ENCODE results near the gene SERPINB8. TPM values are rescaled to one million over a fixed set of nuclear protein-coding genes. Genes with fewer than 3 reads are reported as not detected.

The SERPINB8 gene
- total and polyA plus RNA-seq, 2 experiments from 2014 or later = 9.3 to 14.7 TPM

- Histone ChIP-seq H3K4me3 (no peak overlapping the region), H2AFZ (peak overlapping the region; percentile 30), H3K9me3 (ENCODE audit: low read depth) (no peaks in the 10 kb centered on the region), H3K9me2 (replicated peaks; ENCODE audit: insufficient read depth) (no peaks in the 10 kb centered on the region), H4K20me1 (ENCODE audit: insufficient read depth, poor library complexity, severe bottlenecking) (no peaks in the 10 kb centered on the region), H3K79me2 (no peaks in the 10 kb centered on the region), H3K36me3 (replicated peaks; ENCODE audit: insufficient read depth, low read depth) (no peaks in the 10 kb centered on the region), H3K27me3 (no peaks in the 10 kb centered on the region), H3K4me2 (peak overlapping the region; percentile 70), H3K4me1 (ENCODE audit: insufficient read depth) (peaks cover 5% of the 10 kb centered on the region), H3K27ac (peak overlapping the region; percentile 46)
- TF ChIP-seq EZH2 (IDR thresholded peaks at IDR 0.05; ENCODE audit: borderline replicate concordance) (no peak), CTCF (IDR thresholded peaks at IDR 0.05; ENCODE audit: poor library complexity) (peak; percentile 90)
- peak; percentile 81 for DNase-seq (ENCODE audit: low spot score)
- WGBS (ENCODE audit: low lambda C conversion rate, missing lambda C conversion rate) = 17% methylated on average over 6 of the region's 6 CpGs
Measured at GRCh38 chr18:63979409-63979920, 9.6 kb downstream of the SERPINB8 start.

- no peak overlapping the region for H3K27ac ChIP-seq
- WGBS (ENCODE audit: low lambda C conversion rate, missing lambda C conversion rate) = 92% methylated on average over 7 of the region's 7 CpGs
Measured at GRCh38 chr18:63980027-63980426, 10.1 kb downstream of the SERPINB8 start.

GRCh38 chr18:63980896-63981460 lies 11.1 kb downstream of the SERPINB8 start:
- WGBS (ENCODE audit: low lambda C conversion rate, missing lambda C conversion rate) = 95% methylated on average over 6 of the region's 6 CpGs
- no peak for DNase-seq (ENCODE audit: low spot score)
- no peaks in the 10 kb centered on the region for H3K79me2 ChIP-seq
- no peaks in the 10 kb centered on the region for H3K36me3 ChIP-seq (replicated peaks; ENCODE audit: insufficient read depth, low read depth)
- no peaks in the 10 kb centered on the region for H4K20me1 ChIP-seq (ENCODE audit: insufficient read depth, poor library complexity, severe bottlenecking)
- no peaks in the 10 kb centered on the region for H3K27me3 ChIP-seq
- no peak overlapping the region for H2AFZ ChIP-seq
- peaks cover 5% of the 10 kb centered on the region for H3K4me1 ChIP-seq (ENCODE audit: insufficient read depth)
- no peak overlapping the region for H3K4me2 ChIP-seq
- no peaks in the 10 kb centered on the region for H3K9me2 ChIP-seq (replicated peaks; ENCODE audit: insufficient read depth)
- H3K4me3 ChIP-seq = no peak overlapping the region
- TF ChIP-seq EZH2 (IDR thresholded peaks at IDR 0.05; ENCODE audit: borderline replicate concordance) = no peak
- TF ChIP-seq EZH2phosphoT487 (IDR thresholded peaks at IDR 0.05; ENCODE audit: low read depth, severe bottlenecking, unreplicated experiment) = no peak
- TF ChIP-seq CTCF (IDR thresholded peaks at IDR 0.05; ENCODE audit: poor library complexity) = no peak
- no peak overlapping the region for H3K27ac ChIP-seq
- no peaks in the 10 kb centered on the region for H3K9me3 ChIP-seq (ENCODE audit: low read depth)

More at GRCh38 chr18:63980027-63980426, 10.1 kb downstream of the SERPINB8 start:
- no peaks in the 10 kb centered on the region for H3K9me2 ChIP-seq (replicated peaks; ENCODE audit: insufficient read depth)
- peak overlapping the region; percentile 70 for H3K4me2 ChIP-seq
- no peaks in the 10 kb centered on the region for H3K79me2 ChIP-seq
- H2AFZ ChIP-seq = peak overlapping the region; percentile 30
- no peaks in the 10 kb centered on the region for H3K9me3 ChIP-seq (ENCODE audit: low read depth)
- TF ChIP-seq CTCF (IDR thresholded peaks at IDR 0.05; ENCODE audit: poor library complexity) (no peak), EZH2 (IDR thresholded peaks at IDR 0.05; ENCODE audit: borderline replicate concordance) (no peak), EZH2phosphoT487 (IDR thresholded peaks at IDR 0.05; ENCODE audit: low read depth, severe bottlenecking, unreplicated experiment) (no peak)
- no peaks in the 10 kb centered on the region for H3K36me3 ChIP-seq (replicated peaks; ENCODE audit: insufficient read depth, low read depth)
- H3K4me3 ChIP-seq = no peak overlapping the region
- H3K27me3 ChIP-seq = no peaks in the 10 kb centered on the region
- no peak for DNase-seq (ENCODE audit: low spot score)
- peaks cover 5% of the 10 kb centered on the region for H3K4me1 ChIP-seq (ENCODE audit: insufficient read depth)
- no peaks in the 10 kb centered on the region for H4K20me1 ChIP-seq (ENCODE audit: insufficient read depth, poor library complexity, severe bottlenecking)

All from hepatocyte (in vitro differentiated cells).